ENCODE measurements around the gene C19orf12. TPM values are rescaled to one million over a fixed set of nuclear protein-coding genes. Genes with fewer than 3 reads are reported as not detected.

The C19orf12 gene
- total and polyA plus RNA-seq, 2 of the 13 experiments (the other 11 are each of a cell fraction or from before 2014, with no cell fraction given), result 17.7 to 34.4 TPM

DNA sequence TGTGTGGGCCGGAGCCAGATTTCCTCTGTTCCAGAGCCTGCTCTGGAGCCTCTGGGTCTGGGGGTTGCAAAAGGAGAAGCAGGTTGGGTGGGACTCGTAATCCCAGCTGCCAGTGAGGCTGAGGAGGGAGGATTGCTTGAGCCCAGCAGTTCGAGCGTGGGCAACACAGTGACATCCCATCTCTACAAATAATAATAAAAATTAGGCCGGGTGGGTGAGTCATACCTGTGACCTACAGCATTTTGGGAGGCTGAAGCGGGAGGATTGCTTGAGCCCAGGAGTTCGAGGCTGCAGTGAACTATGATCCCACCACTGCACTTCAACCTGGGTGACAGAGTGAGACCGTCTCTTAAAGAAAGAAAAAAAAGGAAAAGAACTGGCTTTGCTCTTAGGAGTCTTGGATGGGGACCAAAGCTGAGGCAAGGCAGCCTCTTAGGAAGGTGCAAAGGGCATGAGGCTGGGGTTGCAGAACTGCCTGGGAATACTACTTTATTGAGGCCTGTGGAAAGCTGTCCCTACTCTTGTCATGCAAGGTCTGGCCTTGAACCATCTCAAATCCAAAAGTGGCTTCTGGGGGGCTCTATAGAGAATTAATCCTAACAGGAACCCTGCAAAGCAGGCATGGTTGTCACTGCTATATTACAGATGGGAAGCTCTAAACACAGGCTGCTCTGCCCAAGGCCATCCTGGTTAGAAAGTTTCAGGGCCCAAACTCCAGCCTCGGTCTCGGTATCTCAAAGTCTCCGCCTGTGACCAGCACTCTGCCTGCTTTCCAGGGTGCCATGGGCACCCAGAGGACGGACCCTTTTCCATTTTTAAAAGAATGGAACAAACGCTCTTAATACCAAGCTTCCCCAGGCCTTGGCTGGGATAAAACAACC lies 880 bp upstream of the C19orf12 start (continued):
- TF ChIP-seq, protein P1, sequence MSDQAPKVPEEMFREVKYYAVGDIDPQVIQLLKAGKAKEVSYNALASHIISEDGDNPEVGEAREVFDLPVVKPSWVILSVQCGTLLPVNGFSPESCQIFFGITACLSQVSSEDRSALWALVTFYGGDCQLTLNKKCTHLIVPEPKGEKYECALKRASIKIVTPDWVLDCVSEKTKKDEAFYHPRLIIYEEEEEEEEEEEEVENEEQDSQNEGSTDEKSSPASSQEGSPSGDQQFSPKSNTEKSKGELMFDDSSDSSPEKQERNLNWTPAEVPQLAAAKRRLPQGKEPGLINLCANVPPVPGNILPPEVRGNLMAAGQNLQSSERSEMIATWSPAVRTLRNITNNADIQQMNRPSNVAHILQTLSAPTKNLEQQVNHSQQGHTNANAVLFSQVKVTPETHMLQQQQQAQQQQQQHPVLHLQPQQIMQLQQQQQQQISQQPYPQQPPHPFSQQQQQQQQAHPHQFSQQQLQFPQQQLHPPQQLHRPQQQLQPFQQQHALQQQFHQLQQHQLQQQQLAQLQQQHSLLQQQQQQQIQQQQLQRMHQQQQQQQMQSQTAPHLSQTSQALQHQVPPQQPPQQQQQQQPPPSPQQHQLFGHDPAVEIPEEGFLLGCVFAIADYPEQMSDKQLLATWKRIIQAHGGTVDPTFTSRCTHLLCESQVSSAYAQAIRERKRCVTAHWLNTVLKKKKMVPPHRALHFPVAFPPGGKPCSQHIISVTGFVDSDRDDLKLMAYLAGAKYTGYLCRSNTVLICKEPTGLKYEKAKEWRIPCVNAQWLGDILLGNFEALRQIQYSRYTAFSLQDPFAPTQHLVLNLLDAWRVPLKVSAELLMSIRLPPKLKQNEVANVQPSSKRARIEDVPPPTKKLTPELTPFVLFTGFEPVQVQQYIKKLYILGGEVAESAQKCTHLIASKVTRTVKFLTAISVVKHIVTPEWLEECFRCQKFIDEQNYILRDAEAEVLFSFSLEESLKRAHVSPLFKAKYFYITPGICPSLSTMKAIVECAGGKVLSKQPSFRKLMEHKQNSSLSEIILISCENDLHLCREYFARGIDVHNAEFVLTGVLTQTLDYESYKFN (CRISPR knock-in tag; conservative IDR thresholded peaks at IDR 0.05), result no peak
- TF ChIP-seq, protein P2, sequence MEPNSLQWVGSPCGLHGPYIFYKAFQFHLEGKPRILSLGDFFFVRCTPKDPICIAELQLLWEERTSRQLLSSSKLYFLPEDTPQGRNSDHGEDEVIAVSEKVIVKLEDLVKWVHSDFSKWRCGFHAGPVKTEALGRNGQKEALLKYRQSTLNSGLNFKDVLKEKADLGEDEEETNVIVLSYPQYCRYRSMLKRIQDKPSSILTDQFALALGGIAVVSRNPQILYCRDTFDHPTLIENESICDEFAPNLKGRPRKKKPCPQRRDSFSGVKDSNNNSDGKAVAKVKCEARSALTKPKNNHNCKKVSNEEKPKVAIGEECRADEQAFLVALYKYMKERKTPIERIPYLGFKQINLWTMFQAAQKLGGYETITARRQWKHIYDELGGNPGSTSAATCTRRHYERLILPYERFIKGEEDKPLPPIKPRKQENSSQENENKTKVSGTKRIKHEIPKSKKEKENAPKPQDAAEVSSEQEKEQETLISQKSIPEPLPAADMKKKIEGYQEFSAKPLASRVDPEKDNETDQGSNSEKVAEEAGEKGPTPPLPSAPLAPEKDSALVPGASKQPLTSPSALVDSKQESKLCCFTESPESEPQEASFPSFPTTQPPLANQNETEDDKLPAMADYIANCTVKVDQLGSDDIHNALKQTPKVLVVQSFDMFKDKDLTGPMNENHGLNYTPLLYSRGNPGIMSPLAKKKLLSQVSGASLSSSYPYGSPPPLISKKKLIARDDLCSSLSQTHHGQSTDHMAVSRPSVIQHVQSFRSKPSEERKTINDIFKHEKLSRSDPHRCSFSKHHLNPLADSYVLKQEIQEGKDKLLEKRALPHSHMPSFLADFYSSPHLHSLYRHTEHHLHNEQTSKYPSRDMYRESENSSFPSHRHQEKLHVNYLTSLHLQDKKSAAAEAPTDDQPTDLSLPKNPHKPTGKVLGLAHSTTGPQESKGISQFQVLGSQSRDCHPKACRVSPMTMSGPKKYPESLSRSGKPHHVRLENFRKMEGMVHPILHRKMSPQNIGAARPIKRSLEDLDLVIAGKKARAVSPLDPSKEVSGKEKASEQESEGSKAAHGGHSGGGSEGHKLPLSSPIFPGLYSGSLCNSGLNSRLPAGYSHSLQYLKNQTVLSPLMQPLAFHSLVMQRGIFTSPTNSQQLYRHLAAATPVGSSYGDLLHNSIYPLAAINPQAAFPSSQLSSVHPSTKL (CRISPR knock-in tag; IDR thresholded peaks at IDR 0.05), result no peak
- 0 out of 2 replicates have a peak, but pooled peaks have one; percentile 21 for TF ChIP-seq ZNF430 (CRISPR knock-in tag; IDR thresholded peaks at IDR 0.05)
- 0 out of 2 replicates have a peak, but pooled peaks have one; percentile 12 for TF ChIP-seq SAP130 (CRISPR knock-in tag; IDR thresholded peaks at IDR 0.05; ENCODE audit: low read depth)
- TF ChIP-seq SNAI1 (CRISPR knock-in tag; IDR thresholded peaks at IDR 0.05; ENCODE audit: borderline replicate concordance), result no peak
- TF ChIP-seq ZNF10 (CRISPR knock-in tag; IDR thresholded peaks at IDR 0.05; ENCODE audit: borderline replicate concordance, low read depth), result no peak
- TF ChIP-seq, protein P3, sequence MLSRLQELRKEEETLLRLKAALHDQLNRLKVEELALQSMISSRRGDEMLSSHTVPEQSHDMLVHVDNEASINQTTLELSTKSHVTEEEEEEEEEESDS (CRISPR knock-in tag; IDR thresholded peaks at IDR 0.05; ENCODE audit: borderline replicate concordance), result no peak
- TF ChIP-seq HNF4G (IDR thresholded peaks at IDR 0.05; ENCODE audit: borderline replicate concordance, low read depth, low read length), result no peak
- no peak for TF ChIP-seq HNF4G (CRISPR knock-in tag; IDR thresholded peaks at IDR 0.05; ENCODE audit: borderline replicate concordance, low read depth)
